GM13977 (cell line): ENCODE data around the gene ST14.

Experiments used
- DNase-seq: peaks from one replicate; pipeline ENCODE4 v3.0.0; 2012; ENCODE audit warnings: low spot score
- CTCF ChIP-seq: IDR thresholded peaks from 2 replicates; pipeline ENCODE4 v1.5.1; 2012; ENCODE audit warnings: mild to moderate bottlenecking, control low read depth; ENCODE audit not compliant: insufficient read depth; ENCODE audit errors: extremely low read depth, missing control alignments
- in situ Hi-C: fragments of 300-500 bp; cut with MboI; formaldehyde crosslinking; loops from one replicate; pipeline ENCODE4 v1.12.0; 2022; ENCODE audit warnings: low sequenced_read_pairs, low pct_unique_long_range_greater_than_20kb, mixed read lengths, inconsistent platforms; ENCODE audit not compliant: unreplicated experiment

The ST14 gene

GRCh38 chr11:130118165-130118564, 41.4 kb upstream of the ST14 start:
- in situ Hi-C loops = no loop called here

GRCh38 chr11:130118636-130119387, 40.8 kb upstream of the ST14 start:
- no peak for TF ChIP-seq CTCF
- in situ Hi-C loops = no loop called here
- peak; percentile 37 for DNase-seq

More at GRCh38 chr11:130118165-130118564, 41.4 kb upstream of the ST14 start:
- TF ChIP-seq CTCF = no peak
- peak; percentile 71 for DNase-seq

DNA sequence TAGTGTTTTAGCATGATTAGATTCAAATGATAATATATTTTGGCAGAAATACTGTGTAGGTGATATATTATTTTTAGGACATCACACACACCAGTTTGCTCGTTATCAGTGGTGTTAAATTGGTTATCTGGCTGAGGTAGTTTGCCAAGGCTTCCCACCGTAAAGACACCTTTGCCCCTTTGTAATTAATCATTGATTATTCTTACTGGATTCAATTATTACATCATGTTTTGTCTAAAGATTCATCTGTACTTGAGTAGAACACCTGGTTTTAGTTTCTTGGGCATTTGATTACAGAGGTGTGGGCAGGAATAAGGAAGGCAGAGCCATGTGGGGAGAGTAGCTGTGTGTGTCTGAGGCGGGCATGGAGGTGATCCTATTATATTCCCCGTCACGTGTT, 39.5 kb upstream of the ST14 start:
- TF ChIP-seq CTCF = no peak
- DNase-seq = no peak
- in situ Hi-C loops = no loop called here

GRCh38 chr11:130121445-130121978, 38.1 kb upstream of the ST14 start:
- TF ChIP-seq CTCF = no peak
- in situ Hi-C loops = no loop called here
- DNase-seq = no peak

DNA sequence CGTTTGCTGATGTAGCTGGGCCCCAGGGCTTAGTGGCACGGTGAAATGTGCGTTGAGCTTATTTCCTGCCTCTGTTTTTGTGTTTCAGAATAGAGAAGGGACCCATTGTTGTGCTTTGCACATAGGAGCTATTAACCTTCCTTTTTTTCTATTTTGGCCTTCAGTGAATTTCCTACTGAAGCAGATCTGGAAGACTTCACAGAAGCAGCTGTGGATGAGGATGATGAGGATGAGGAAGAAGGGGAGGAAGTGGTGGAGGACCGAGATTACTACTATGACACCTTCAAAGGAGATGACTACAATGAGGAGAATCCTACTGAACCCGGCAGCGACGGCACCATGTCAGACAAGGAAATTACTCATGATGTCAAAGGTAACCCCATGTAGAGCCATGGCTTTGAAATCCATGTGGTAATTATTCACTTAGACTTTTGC, 37.4 kb upstream of the ST14 start:
- TF ChIP-seq CTCF = no peak
- in situ Hi-C loops = no loop called here
- DNase-seq = no peak

DNA sequence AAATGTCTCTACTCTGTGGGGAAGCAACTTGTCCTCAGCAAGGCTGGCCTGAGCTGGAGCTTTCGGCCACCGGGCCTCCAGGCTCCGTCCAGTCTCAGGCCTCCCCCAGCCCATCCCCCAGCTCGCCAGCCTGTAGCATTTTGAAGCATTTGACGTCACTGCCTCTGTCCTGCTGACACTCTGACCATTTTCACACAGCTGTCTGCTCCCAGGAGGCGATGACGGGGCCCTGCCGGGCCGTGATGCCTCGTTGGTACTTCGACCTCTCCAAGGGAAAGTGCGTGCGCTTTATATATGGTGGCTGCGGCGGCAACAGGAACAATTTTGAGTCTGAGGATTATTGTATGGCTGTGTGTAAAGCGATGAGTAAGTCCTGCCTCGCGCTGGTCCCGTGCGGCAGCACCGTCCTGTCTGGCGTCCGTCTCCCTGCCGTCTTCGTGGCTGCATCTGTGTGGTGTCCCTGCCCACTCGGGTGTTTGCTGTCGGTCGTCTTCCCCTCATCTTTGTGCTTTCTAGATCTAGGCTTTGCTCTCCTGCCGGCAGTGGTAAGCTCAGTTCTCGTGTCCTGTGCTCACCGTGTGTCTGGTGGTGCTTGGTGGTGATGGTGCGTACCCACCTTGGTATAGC, 36.1 kb upstream of the ST14 start:
- in situ Hi-C loops = no loop called here
- no peak for DNase-seq

More for the DNA sequence above, 36.1 kb upstream of the ST14 start:
- TF ChIP-seq CTCF = no peak
